ENCODE data around the gene RPAIN.

GRCh38 chr17:5422505-5422904, 2.5 kb downstream of the RPAIN start:
- TF ChIP-seq, protein P1, sequence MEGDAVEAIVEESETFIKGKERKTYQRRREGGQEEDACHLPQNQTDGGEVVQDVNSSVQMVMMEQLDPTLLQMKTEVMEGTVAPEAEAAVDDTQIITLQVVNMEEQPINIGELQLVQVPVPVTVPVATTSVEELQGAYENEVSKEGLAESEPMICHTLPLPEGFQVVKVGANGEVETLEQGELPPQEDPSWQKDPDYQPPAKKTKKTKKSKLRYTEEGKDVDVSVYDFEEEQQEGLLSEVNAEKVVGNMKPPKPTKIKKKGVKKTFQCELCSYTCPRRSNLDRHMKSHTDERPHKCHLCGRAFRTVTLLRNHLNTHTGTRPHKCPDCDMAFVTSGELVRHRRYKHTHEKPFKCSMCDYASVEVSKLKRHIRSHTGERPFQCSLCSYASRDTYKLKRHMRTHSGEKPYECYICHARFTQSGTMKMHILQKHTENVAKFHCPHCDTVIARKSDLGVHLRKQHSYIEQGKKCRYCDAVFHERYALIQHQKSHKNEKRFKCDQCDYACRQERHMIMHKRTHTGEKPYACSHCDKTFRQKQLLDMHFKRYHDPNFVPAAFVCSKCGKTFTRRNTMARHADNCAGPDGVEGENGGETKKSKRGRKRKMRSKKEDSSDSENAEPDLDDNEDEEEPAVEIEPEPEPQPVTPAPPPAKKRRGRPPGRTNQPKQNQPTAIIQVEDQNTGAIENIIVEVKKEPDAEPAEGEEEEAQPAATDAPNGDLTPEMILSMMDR (IDR thresholded peaks at IDR 0.05; ENCODE audit: low read depth, low read length, poor library complexity, severe bottlenecking) = no peak
- TF ChIP-seq EZH2phosphoT487 (IDR thresholded peaks at IDR 0.05; ENCODE audit: borderline replicate concordance, low read length) = no peak
